Testis (tissue), 3 donors: ENCODE data around the gene LANCL2. TPM values are rescaled to one million over a fixed set of nuclear protein-coding genes. Genes with fewer than 3 reads are reported as not detected.
"Not testable (repeated sequence)": the region's sequence is repeated elsewhere in the genome, so short reads cannot be mapped to it uniquely, and the experiment has no call there.

Experiments used
- DNase-seq: peaks from one replicate; pipeline ENCODE4 v3.0.0-alpha.2; 2019
- H3K27ac ChIP-seq, 2 donors: fragments of 200-600 bp; sonication (generic); one replicate each; pipeline ENCODE4 v1.5.1; 2019
- H3K27me3 ChIP-seq: fragments of 200-600 bp; sonication (generic); one replicate; pipeline ENCODE4 v1.5.1; 2019
- H3K36me3 ChIP-seq: fragments of 200-600 bp; sonication (generic); one replicate; pipeline ENCODE4 v1.5.1; 2017; ENCODE audit warnings: low read depth; ENCODE audit errors: missing control alignments
- H3K4me1 ChIP-seq: fragments of 200-600 bp; sonication (generic); one replicate; pipeline ENCODE4 v1.5.1; 2019
- H3K4me3 ChIP-seq, 2 donors: fragments of 200-600 bp; sonication (generic); one replicate each; pipeline ENCODE4 v1.5.1; 2017 to 2019
- H3K9me3 ChIP-seq: fragments of 200-600 bp; sonication (generic); one replicate; pipeline ENCODE4 v1.5.1; 2017
- CTCF ChIP-seq, 3 experiments: fragments of 450-650 bp in 2 of 3; fragments of 200-600 bp in 1 of 3; sonication (generic) in 1 of 3; IDR thresholded peaks; one replicate each; pipeline ENCODE4 v1.5.1; 2016 to 2019; ENCODE audit warnings: antibody characterized with exemption in 3 of 3, mild to moderate bottlenecking in 2 of 3, moderate library complexity in 1 of 3
- POLR2A ChIP-seq: fragments of 450-650 bp; IDR thresholded peaks from one replicate; pipeline ENCODE4 v1.6.1; 2017; ENCODE audit warnings: antibody characterized with exemption, mild to moderate bottlenecking, moderate library complexity
- WGBS, 2 donors: methylation state at CpG; one replicate each; pipeline ENCODE4 v1.1.5; 2018; 5-methylcytosine and 5-hydroxymethylcytosine counted together
- intact Hi-C: fragments of 100-400 bp; cut with DNase I; formaldehyde crosslinking; loops from one replicate; pipeline ENCODE4 v1.15.1; 2023; ENCODE audit warnings: low total_unique reads
- polyA plus RNA-seq: library from polyadenylated mRNA; stranded (reverse); fragments of 350-450 nt; fragmentation: Illumina TruSeq; extraction: RNeasy Lipid Tissue Mini Kit (QIAGEN cat#74804); gene quantifications from one replicate; pipeline ENCODE4 v1.2.3, GENCODE V29; 2014; ENCODE audit warnings: low read depth, low replicate concordance; ENCODE audit not compliant: insufficient read depth
- total RNA-seq, 2 donors: library from RNA; depleted of rRNA; stranded (reverse); fragments of >200 nt; gene quantifications; one replicate each; pipeline ENCODE4 v1.2.3, GENCODE V29; 2016

LANCL2 gene
- total and polyA plus RNA-seq, 3 donors from 2014 or later: 49.0 to 59.7 (median 50.5) TPM

GRCh38 chr7:55345292-55345691 is 19.8 kb upstream of the LANCL2 start:
- no peaks in the 10 kb centered on the region for H3K9me3 ChIP-seq
- no peaks in the 10 kb centered on the region for H3K27me3 ChIP-seq
- no peak overlapping the region for H3K27ac ChIP-seq
- peaks cover 5% of the 10 kb centered on the region for H3K4me1 ChIP-seq
- DNase-seq: no peak
- TF ChIP-seq POLR2A: no peak
- 67 to 70% methylated on average over 7 to 22 of the region's 22 CpGs for WGBS, 2 donors
- H3K36me3 ChIP-seq: no peaks in the 10 kb centered on the region
- intact Hi-C loops: no loop called here
- peak overlapping the region; percentile 40 to 47 for H3K4me3 ChIP-seq

GRCh38 chr7:55348502-55348901 is 16.6 kb upstream of the LANCL2 start:
- 72 to 79% methylated on average over 4 of the region's 4 CpGs for WGBS, 2 donors
- H3K27ac ChIP-seq: no peak overlapping the region
- DNase-seq: no peak

GRCh38 chr7:55349121-55349520 is 16.0 kb upstream of the LANCL2 start:
- H3K27ac ChIP-seq: no peak overlapping the region
- no peak for DNase-seq
- H3K36me3 ChIP-seq: no peaks in the 10 kb centered on the region
- H3K27me3 ChIP-seq: no peaks in the 10 kb centered on the region
- intact Hi-C loops: no loop called here
- TF ChIP-seq CTCF (IDR thresholded peaks at IDR 0.05): no peak
- no peak for TF ChIP-seq POLR2A
- H3K4me1 ChIP-seq: peaks cover 5% of the 10 kb centered on the region
- no peak overlapping the region for H3K4me3 ChIP-seq
- H3K9me3 ChIP-seq: no peaks in the 10 kb centered on the region
- WGBS, 2 donors: 55 to 59% methylated on average over 2 of the region's 2 CpGs

More at GRCh38 chr7:55348502-55348901, 16.6 kb upstream of the LANCL2 start:
- no peaks in the 10 kb centered on the region for H3K9me3 ChIP-seq
- no peaks in the 10 kb centered on the region for H3K27me3 ChIP-seq
- no peaks in the 10 kb centered on the region for H3K36me3 ChIP-seq
- no peak overlapping the region for H3K4me3 ChIP-seq
- no peak for TF ChIP-seq CTCF (IDR thresholded peaks at IDR 0.05)
- no peak for TF ChIP-seq POLR2A
- intact Hi-C loops: no loop called here
- peaks cover 5% of the 10 kb centered on the region for H3K4me1 ChIP-seq

GRCh38 chr7:55350281-55350680 is 14.9 kb upstream of the LANCL2 start:
- no peaks in the 10 kb centered on the region for H3K27me3 ChIP-seq
- H3K9me3 ChIP-seq: no peaks in the 10 kb centered on the region
- TF ChIP-seq CTCF (IDR thresholded peaks at IDR 0.05): no peak
- TF ChIP-seq POLR2A: no peak
- H3K36me3 ChIP-seq: no peaks in the 10 kb centered on the region
- no peak overlapping the region for H3K4me3 ChIP-seq
- intact Hi-C loops: no loop called here
- DNase-seq: no peak
- H3K4me1 ChIP-seq: peaks cover 5% of the 10 kb centered on the region
- no peak overlapping the region for H3K27ac ChIP-seq
- WGBS, 2 donors: 73 to 81% methylated on average over 7 of the region's 7 CpGs

- TF ChIP-seq CTCF (IDR thresholded peaks at IDR 0.05) (no peak), POLR2A (no peak)
- no peaks in the 10 kb centered on the region for H3K27me3 ChIP-seq
- no peak overlapping the region for H3K27ac ChIP-seq
- peaks cover 5% of the 10 kb centered on the region for H3K4me1 ChIP-seq
- H3K36me3 ChIP-seq: no peaks in the 10 kb centered on the region
- H3K4me3 ChIP-seq: no peak overlapping the region
- 69 to 75% methylated on average over 3 of the region's 3 CpGs for WGBS, 2 donors
- no peaks in the 10 kb centered on the region for H3K9me3 ChIP-seq
- intact Hi-C loops: no loop called here
- DNase-seq: no peak
These were observed 13.9 kb upstream of the LANCL2 start for GRCh38 chr7:55351263-55351662.

GRCh38 chr7:55352947-55353273 is 12.2 kb upstream of the LANCL2 start:
- H3K27me3 ChIP-seq, DNase-seq, H3K36me3 ChIP-seq, H3K4me1 ChIP-seq, H3K9me3 ChIP-seq, H3K4me3 ChIP-seq, intact Hi-C loops, H3K27ac ChIP-seq: not testable (repeated sequence)
- WGBS, 2 donors: 91 to 93% methylated on average over 6 of the region's 6 CpGs
